Measurements from ENCODE around the gene POU2F3.

DNA sequence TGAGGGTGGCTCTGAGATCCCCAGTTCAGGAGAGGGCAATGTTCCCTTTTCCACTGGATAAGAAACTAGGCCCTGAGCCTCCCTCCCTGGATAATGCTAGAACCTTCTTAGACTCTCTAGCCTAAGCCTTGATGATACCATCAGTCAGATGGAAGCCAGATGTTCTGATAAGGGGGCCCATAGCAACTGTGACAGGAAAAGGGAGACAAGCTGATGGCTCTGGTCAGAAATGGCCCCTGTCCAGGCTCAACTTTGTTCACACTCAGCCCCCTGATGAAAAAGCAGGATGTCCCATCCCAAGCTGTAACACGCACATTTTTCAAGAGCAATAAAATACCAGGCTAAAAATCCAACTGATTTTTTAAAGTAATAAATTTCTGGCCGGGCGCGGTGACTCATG lies 36.3 kb upstream of the POU2F3 start:
- TF ChIP-seq EP300 (IDR thresholded peaks at IDR 0.05) (no peak), POLR2A (IDR thresholded peaks at IDR 0.05) (no peak), POLR2AphosphoS5 (IDR thresholded peaks at IDR 0.05) (no peak)
- TF ChIP-seq, protein P1, sequence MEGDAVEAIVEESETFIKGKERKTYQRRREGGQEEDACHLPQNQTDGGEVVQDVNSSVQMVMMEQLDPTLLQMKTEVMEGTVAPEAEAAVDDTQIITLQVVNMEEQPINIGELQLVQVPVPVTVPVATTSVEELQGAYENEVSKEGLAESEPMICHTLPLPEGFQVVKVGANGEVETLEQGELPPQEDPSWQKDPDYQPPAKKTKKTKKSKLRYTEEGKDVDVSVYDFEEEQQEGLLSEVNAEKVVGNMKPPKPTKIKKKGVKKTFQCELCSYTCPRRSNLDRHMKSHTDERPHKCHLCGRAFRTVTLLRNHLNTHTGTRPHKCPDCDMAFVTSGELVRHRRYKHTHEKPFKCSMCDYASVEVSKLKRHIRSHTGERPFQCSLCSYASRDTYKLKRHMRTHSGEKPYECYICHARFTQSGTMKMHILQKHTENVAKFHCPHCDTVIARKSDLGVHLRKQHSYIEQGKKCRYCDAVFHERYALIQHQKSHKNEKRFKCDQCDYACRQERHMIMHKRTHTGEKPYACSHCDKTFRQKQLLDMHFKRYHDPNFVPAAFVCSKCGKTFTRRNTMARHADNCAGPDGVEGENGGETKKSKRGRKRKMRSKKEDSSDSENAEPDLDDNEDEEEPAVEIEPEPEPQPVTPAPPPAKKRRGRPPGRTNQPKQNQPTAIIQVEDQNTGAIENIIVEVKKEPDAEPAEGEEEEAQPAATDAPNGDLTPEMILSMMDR (IDR thresholded peaks at IDR 0.05), result no peak

Measured in stomach (tissue), 4 donors.